GM19468 (cell line): ENCODE results near the gene SDCBP2.
A peak's percentile ranks its signal among the peaks of the same experiment; 100 is the strongest.

Experiments
- ATAC-seq: cut with Tn5 transposase; IDR thresholded peaks from one replicate; pipeline ENCODE4 v1.9.1; 2021; ENCODE audit warnings: mild to moderate bottlenecking, moderate library complexity, moderate number of reproducible peaks; ENCODE audit not compliant: unreplicated experiment; ENCODE audit errors: extremely low read depth

The SDCBP2 gene

DNA sequence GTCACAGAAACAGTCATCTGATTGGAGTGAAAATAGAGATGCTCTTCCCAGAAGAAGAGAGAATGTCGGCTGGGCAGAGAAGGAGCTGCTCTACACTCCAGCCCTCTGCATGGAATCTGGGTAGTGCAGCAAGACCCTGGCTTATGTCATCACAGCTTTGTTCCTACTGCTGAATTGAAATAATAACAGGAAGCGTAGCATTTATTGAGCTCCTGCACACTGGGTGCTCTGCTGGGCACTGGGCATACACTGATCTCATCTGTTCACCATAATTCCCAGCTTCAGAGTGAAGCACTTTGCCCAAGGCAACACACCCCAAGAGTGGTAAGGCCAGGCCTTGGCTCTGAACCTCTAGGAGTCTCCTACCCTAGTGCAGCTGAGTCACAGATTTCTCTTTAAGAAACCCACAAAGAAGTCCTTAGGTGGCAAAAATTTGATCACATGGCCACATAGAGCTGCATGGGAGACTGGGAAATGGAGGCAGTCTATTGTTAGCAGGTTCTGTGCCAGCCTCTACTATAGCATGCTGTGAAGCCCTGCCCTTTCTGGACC lies 3.9 kb upstream of the SDCBP2 start:
- no peak for ATAC-seq

DNA sequence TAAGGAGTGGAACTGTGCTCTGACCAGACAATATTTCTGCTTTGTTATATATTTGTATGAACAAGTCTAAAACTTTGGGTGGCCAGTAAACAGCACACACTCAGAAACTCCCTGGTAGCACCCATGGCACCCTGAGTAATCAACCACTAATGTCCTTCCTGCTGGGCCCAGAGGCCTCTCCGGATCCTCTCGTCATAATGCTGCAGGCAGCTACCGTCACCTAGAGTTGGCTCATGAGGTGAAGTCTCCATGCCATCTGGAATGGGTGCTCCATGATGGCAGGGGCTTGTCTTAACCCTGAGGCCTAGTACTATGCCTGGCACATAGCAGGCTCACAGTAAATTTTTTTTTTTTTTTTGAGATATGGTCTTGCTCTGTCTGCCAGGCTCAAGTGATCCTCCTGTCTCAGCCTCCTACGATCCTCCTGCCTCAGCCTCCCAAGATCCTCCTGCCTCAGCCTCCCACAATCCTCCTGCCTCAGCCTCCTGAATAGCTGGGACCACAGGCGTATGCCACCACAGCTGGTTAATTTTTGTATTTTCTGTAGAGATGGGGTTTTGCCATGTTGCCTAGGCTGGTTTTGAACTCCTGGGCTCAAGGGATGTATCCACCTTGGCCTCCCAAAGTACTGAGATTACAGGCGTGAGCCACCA lies 3.0 kb upstream of the SDCBP2 start:
- ATAC-seq = no peak

DNA sequence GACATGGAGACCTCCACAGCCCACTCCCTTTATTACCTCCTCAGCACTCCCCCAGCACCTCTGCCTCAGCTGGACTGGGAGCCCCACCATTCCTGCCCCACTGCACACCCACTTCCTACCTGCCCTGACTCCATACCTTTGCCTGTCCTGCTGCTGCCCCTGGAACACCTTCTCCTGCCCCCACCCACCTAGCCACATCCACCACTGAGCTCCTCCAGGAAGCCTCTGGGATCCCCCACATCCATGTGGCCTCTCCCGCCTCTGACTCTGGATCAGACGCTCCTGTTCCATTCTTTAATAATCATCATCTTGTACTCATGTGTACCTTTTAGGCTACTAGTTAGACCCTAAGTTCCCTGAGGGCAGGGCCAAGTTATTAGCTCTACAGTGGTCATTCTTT lies 2.2 kb upstream of the SDCBP2 start:
- ATAC-seq = no peak

DNA sequence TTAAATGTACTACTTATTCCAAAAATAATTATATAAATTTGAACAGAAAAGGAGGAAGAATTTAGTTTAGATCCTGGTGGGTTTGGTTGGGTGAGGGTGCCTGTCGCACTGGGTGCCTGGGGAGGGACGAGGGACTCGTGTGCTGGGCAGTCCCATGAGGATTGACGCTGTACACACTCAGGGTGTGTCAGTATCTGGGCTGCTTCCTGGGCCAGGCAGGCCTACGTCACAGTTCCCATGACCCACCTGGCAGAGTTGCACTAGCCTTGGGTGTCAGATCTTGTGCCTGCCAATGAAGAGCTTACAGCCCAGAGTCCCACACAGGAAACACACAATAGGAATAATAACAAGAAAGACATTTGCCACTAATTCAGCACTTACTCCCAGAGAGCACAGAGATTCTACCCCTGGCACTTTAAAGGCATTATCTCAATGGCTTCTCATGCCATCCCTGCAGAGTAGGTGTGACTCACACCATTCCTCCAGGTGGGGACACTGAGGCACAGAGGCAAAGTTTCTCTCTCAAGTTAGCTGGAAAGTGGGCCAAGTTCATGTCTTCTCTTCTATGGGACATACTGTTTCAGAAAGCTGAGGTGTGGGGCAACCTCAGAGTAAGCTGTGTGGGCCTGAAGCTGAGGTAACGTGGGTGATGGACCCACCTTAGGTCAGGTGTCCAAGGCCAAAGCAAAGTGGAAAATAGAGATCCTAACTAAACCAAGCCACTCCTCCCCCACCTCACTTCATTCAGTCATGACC lies 1.3 kb upstream of the SDCBP2 start:
- ATAC-seq = no peak

DNA sequence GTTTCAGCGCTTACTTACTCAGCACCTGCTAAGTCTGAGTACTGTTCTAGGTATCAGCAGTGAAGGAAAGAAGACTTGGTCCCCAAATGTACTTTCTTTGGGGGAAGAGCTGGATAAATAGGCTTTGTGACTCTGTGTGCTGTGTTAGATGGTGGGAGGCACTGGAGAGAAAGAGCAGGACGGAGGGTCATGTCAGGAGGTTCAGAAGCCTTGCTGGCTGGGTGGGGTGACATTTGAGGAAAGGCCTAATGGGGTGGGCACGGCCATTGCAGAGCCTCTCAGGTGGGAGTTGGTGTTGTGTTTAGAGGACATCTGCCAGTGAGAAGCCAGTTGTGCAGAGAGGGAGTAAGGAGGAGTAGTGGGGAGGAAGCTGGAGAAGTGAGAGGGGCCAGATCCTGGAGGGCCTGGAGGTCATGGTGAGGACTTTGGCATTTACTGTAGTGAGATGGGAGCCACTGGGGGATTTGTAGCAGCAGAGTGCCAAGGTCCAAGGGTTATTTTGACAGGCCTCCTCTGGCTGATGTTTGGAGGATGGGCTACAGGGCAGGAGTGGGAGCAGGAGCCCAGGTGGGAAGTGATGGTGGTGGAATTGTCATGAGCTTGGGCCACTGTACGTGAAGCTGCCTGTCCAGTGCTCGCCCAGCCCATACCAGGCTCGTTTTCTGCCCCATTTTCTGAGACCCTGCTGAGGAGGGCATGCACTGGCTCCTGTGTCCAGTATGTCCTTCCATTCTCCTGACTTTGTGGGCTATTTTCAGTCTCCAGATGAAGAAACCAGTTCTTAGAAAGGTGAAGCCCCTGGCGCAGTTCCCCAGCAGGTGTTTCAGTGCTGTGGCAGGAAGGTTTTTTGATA lies 886 bp downstream of the SDCBP2 start:
- no peak for ATAC-seq

DNA sequence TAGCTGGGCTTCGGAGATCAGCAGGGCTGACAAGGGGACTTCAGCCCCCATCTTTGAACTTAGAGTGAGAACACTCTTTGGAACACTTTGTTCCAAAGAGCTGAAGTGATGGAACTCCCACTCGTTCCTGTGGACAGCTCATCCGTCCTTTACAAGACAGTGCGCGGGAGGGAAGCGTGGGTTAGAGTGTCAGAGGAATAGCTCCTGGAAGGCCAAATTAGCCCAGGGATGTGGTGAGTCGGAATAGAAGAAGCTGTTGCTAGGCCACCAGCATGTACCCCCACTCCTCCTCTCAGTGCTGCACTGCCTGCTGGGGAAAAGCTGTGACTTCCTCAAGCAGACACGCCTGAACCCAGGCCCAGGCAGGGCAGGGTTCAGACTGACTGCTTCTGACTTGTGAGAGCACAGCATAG lies 1.7 kb downstream of the SDCBP2 start:
- no peak for ATAC-seq

DNA sequence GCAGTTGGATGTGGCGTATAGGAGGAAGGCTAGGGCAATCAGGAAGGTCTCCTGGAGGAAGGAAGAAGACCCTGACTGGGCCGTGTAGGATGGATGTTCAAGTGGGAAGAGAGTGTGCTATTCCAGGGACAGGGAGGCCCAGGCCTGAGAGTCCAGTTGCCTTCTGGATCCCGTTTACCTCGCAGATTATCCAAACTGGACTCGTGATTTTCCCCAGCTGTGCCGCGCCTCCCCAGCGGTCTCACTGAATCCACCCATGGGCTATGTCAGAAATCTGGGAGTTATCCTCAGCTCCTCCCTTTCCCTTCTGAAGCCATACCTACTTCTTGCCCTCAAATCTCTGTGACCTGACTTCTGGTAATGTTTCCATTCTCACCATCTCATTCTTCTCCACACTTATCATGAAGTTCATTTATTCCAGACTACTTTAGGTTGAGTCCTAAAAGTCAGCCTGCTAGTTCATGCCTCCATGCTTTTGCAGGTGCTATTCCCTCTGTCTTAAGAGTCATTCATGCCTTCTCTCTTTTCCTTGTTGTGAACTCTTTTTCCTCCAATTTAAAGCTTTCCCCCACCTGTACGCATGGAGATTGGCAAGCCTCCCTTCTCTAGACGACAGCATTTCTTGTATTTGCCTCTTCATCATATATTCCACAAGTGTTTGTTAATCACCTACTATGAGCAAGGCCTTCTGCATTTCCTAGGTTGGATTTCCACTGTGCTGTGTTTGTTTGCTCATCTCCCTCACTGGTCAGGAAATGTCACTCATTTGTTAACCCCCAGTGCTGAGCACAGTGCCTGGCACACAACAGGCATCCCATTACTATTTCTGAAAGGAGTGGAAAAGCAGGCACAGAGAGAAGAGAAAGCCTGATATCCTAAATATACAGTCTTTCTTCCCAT lies 2.7 kb downstream of the SDCBP2 start:
- no peak for ATAC-seq

DNA sequence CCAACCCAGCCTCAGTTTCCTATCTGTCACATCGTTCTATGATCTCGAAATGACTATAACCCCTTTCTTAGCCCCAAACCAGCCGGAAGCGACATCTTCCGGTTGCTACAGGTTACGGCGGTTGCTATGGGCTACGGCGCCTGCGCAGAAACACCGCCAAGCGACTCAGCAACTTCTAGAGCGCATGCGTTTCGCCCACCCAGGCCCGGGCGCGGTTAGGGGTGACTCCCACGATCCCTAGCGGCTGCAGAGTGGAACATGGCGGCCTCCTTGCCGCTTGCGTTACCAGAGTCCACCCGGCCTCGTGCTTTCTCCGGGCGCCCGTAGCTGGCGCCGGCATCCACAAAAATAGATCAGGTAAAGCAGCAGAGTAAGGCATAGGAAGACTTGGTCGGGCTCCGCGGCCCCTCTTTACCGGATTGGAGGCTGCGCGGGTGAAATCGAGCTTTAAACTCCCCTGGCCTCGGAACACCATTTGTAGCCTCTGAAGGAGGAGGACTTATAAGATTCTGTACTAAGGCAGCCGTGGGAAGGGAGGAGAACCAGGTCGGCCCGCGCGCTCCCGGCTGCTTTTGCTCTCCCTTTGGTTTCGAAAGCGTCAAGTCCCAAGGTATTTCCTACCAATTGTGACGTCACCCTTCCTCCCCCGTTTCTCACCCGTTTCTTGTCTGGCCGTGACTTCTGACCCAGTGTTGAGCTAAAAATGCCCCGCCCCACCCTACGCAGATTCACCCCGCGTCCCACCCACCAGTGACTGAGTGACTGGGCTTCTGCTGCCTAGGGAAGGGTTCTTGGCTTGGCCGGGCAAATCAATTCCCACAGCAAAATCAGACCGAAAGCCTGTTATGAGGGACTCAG lies 3.5 kb downstream of the SDCBP2 start:
- ATAC-seq = peak; percentile 55

DNA sequence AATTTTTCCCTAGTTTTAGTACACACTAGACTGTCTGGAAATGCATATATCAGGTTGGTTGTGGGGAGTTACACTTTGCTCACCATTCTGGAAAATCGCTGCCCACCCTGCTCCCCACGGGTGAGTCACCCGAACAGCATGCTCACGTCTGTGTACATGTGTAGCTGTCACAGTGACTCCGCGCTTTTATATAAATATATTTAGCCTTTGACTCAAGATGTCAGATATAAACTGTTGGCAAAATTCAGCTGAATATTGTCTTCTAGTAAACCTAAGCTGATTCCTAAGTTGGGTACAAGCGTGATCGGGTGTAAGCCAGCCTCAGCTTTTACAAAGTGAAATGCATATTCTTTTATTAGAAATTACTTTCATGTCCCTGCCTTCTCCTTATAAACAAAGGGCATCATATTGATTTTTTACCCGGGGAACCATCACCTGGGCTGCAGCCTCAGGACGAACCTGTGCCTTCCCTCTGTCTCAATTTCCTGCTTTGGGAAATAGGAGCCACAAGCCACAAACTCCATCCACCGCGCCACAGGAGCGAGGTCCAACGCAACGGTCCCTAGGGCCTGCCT lies 4.3 kb downstream of the SDCBP2 start:
- no peak for ATAC-seq

DNA sequence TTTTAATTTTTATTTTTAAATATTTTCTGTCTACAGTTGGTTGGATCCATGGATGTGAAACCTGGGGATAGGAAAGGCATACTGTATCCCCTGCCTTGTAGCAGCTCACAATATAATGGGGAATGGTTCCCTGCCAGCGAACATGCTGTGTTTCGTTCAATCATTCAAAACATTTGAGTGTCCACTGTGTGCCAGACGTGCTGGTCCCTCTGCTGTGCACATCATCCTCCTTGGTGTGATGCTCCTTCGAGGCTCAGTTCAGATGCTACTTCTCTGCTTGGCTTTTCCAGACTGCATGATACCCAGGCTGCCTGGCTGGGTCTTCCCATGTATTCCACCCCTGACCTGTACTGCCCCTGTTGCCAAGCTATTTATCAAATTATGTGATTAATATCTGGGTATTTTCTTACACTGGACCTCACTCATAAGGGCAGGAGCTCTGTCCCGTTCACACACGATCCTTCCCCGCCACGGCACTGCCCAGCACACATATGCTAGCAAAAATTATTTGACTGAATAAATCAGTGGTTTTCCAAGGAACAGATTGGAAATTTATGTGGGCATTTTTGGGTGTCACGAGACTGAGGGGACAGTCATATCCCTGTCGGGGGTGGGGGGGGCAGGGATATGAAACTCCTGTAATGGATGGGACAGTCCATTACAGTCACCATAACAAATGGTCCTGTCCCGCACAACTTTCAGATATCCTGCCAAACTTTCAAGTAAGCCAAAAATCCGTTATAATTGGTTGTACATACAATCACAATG lies 4.9 kb downstream of the SDCBP2 start:
- ATAC-seq = no peak

DNA sequence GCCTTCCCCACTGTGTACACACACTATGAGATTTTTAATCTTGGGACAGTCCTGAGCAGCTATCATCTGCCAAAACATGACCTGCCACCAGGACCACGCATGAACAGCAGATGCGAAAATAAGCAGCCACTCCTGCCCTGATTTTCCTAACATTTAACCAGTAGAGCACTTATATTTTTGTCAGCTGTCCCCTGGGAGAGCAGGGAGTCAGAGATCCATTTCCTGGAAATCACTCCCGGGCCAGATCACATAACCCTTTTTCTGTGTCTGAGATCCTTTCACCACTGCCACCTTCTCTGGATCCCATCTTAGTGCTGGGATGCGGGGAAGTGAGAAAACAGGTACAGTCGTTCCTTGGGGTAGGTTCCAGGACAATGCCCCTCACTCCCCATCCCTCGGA lies 5.7 kb downstream of the SDCBP2 start:
- ATAC-seq = no peak

DNA sequence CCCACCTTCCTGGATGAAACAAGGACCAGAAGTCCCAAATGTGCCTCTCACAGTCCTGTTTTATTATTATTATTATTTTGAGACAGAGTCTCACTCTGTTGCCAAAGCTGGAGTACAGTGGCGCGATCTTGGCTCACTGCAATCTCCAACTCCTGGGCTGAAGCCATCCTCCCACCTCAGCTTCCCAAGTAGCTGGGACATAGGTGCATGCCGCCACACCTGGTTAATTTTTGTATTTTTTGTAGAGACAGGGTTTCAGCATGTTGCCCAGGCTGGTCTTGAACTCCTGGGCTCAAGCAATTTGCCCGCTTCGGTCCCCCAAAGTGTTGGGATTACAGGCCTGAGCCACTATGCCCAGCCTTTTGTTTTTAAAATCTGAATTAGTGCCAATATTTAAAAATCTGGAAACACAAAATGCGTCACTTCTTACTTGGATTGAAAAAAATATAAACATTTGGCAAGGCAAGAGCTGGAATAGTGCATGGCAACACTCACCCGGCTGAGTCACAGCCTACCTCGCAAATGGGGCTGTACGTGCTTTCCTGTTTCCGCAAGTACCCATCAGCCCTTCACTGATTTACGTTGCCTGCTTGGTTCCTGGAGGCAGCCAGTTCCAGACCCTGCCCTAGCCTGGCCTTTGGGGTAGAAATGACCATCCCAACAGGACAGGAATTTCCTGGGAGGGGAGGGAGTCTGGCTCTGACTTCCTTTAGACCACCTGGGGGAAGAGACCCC lies 6.3 kb downstream of the SDCBP2 start:
- no peak for ATAC-seq

DNA sequence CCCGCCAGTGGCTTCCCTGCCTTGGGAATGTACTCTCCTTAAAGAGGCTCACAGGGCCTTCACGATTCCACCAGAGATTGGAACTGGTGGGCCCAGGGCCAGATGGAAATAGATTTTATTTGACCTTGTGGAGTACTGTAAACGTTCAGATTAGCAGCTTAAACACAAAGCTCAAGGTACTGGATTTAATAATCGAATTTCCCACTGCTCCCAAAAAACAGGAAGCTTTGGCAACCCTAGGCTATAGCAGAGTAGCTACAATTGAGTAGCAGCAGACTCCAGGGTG lies 7.3 kb downstream of the SDCBP2 start:
- ATAC-seq = no peak

DNA sequence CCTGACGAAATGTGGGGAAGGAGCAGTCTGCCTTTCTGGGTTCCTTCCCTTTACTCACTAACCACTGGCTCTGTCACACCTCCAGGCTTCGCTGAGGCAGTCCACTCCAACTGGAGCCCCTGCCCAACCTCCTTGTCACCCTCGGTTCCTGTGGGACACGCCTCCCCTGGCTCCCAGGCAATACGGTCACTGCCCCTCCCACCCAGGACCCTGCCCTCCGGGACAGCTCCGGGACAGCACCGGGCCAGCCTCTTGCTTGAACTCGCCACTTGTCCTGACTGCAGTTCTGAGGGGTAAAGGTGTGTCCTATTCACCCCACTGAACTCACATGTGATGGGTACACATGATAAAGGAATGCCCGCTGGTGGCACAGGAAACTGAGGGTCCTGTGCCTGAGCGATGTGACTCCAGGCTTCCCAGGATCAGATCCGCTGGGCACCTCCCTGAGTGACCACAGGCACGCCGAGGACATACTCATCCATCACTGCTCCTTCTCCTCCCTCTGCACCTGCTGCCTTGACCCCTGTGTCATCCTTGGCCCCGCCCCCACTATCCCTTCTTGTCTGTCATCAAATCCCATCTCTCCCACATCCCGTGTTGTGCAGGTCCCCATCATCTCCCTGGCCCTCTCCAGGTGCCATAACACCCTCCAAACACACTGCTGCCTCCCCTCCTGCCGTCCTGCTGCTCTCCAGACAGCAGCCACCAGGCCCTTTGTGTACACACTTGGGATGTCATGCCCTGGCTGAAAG lies 7.9 kb downstream of the SDCBP2 start:
- ATAC-seq = no peak

DNA sequence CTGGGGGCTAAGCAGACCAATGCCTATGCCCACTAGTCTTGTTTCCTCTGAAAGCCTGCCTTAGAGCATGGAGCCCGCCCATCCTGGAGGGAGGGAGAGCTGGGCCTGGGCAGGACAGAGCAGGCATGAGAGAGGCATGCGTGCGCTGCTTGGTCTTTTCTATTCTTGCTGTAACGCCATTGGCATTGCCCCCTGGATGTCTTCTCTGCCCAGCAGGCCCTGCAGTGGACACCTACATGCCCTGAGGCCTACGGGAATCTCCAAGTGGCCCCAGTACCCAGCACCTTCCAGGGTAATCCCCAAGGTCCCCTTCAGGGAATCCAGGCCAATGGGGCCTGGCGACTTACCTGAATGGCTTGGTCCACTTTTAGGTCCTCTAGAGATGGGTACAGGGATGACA lies 8.9 kb downstream of the SDCBP2 start:
- no peak for ATAC-seq

DNA sequence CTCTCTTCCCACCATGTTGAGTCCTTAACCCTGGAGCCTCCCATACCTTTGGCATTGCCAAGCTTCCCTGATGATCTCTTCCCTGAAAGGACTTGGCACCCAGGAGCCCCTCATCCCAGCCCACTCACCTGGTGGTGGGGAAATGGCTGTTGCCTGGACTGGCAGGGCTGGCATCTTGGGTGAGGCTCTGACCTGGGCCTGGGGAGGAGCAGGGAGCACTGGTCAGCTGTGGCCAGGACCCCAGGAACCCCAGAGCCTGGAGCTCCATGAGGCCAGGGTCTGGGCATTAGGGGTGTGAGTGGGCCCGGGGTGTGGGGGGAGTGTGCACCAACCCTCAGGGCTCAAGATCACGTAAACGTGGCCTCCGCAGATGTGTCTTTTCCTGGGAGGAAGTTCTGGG lies 9.5 kb downstream of the SDCBP2 start:
- no peak for ATAC-seq

DNA sequence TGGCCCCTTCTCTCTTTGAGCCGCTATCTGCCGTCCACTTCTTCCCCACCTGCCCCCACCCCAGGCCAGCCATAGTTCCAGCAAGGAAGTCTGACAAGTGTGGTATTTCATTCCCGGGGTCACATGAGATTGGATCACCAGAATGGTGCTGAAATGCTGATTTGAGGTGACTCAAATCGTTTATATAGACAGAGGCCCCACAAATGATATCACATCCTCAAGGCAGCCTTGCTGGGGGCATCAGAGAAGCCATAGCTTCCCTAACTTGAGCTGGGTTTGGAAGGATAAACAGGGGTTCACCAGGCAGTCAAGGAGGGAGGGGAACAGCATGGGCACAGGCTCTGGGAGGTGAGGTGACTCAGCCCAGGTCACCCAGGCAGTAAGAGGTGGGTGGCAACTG lies 9.9 kb downstream of the SDCBP2 start:
- no peak for ATAC-seq
